Hair follicle dermal papilla cell (primary cell): ENCODE measurements around the gene CES2. TPM values are rescaled to one million over a fixed set of nuclear protein-coding genes. Genes with fewer than 3 reads are reported as not detected.

Experiments used
- total RNA-seq: library from RNA; depleted of rRNA; stranded (reverse); fragments of >200 nt; gene quantifications from 2 replicates; pipeline ENCODE4 v1.2.3, GENCODE V29; 2012

The CES2 gene, protein sequence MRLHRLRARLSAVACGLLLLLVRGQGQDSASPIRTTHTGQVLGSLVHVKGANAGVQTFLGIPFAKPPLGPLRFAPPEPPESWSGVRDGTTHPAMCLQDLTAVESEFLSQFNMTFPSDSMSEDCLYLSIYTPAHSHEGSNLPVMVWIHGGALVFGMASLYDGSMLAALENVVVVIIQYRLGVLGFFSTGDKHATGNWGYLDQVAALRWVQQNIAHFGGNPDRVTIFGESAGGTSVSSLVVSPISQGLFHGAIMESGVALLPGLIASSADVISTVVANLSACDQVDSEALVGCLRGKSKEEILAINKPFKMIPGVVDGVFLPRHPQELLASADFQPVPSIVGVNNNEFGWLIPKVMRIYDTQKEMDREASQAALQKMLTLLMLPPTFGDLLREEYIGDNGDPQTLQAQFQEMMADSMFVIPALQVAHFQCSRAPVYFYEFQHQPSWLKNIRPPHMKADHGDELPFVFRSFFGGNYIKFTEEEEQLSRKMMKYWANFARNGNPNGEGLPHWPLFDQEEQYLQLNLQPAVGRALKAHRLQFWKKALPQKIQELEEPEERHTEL
- 47.5 and 50.9 TPM in 2 replicates for total RNA-seq

DNA sequence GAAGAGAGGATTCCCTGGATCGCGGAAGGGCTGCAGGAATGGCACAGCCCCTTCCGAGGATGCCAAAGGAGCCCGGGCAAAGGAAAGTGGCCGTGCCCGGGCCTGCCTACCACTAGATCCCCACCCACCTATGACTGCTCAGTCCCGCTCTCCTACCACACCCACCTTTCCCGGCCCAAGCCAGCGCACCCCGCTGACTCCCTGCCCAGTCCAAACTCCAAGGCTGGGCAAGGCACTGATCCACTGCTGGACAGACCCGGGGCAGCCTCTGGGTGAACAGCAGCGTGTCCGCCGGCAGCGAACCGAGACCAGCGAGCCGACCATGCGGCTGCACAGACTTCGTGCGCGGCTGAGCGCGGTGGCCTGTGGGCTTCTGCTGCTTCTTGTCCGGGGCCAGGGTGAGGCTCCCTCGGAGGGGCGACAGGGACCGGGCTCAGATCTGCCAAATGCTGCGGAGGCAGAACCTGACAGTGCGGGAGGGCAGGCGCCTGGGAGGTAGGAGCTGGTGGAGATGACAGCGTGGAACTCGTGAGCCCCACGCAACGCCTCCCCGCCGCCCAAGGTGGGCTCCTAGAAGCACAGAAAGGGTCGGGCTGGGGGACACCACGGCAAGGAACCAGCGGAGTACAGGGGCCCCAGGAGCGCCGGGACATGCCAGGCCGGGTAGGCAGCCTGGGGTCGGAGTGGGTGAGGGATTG is at the start of gene CES2:
Gene CES2, plus strand, starts transcription at position 203 of the 698 bp plus-strand sequence. Its CDS starts 120 bp downstream, at position 323.

DNA sequence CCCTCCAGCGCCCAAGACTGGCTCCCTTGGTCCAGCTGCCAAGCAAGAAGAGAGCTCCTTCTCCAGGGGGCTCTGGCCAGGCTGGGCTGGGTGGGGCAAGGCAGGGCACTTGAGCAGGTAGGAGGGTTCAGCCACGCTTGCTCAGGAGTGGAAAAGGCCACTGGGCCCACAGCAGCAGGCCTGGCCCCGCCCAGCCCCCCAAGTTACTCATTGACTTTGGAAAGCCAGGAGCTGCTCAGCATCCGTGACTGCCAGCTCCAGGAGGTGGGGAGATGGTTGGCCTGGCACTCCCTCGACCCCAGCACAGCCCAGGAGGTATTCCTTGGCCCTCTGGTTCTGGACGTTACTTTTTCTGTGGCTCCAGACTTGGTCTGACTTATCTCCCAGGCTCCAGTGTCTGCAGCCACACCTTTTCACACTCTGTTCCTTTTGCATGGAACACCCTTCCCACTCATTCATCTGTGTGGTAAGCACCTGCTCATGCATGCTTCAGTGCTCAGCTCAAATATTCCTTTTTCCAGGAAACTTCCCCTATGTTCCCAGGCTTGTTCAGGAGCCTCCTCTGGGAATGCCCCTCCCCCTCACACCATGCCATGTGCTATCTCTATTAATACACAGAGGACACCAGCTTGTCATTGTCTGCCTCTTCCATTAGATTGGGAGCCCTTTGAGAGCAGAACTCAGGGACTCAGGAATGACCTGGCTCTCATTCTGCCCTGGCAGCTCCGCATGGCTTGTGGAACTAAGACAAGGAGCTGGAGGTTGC is 16.3 kb upstream of the CES2 start, which contains the start of gene CDH16:
Gene CDH16, minus strand, starts transcription at position 83 of the 766 bp plus-strand sequence. CDS start 820 bp downstream, outside the sequence.

DNA sequence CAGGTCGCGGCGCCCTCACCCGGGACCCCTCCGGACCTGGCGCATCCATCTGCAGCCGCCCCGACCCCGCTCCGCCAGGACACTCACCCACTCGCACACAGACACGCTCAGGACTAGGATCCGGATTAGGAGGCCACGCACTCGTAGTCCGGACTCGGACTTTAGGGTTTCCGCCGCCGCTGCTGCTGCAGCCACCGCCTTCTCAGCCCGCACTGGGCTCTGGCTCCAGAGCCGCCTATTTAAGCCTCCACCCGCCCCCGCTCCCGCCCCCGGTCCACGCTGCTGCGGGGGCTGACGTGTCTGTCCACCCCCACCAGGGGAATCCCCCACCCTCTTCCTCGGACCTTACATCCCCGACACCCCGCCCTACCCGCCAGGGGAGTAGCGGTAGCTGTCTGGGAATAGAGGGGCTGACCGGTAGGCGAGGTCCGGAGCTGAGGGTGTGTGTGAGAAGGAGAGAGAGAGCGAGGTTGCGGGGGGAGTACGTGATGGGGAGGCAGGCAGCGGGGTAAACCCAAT is 9.9 kb upstream of the CES2 start, which contains the start of gene RRAD:
Gene RRAD, minus strand, starts transcription at position 214 of the 519 bp plus-strand sequence. CDS start 356 bp downstream, outside the sequence.

DNA sequence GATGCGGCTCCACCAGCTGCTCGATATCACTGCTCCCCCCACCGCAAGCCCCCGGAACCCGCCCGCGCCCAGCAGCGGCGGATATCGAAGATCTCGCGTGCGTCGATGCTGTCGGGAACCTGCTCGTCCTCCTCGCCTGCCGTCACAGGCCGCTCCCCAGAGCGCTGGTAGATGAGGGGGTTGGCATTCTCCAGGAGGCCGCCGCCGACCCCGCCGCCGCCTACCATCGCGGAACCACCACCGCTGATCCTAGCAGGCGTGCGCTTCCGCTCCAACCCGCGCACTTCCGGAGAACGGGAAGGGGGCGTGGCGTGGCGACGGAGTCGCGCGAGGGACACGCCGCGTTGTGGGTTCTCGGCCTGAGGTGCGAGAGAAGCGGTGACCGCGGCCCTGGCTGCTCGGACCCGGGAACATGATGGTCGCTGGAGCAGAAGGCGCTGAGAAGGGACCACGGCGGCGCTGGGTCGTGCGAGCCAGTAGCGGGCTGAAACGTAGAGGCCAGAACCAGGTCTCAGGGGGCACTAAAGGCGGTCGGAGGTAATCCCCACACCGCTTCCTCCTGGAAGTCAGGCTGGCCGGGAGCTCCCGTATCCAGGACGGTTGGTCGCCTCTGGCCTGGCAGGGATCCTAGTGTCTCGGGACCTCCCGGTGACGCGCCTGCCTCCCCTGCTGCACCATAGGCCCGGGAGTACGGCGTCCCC is 1.0 kb upstream of the CES2 start, which contains the start of gene CIAO2B:
Gene CIAO2B, minus strand, starts transcription at position 265 of the 701 bp plus-strand sequence. Its CDS starts 38 bp downstream, at position 227.

DNA sequence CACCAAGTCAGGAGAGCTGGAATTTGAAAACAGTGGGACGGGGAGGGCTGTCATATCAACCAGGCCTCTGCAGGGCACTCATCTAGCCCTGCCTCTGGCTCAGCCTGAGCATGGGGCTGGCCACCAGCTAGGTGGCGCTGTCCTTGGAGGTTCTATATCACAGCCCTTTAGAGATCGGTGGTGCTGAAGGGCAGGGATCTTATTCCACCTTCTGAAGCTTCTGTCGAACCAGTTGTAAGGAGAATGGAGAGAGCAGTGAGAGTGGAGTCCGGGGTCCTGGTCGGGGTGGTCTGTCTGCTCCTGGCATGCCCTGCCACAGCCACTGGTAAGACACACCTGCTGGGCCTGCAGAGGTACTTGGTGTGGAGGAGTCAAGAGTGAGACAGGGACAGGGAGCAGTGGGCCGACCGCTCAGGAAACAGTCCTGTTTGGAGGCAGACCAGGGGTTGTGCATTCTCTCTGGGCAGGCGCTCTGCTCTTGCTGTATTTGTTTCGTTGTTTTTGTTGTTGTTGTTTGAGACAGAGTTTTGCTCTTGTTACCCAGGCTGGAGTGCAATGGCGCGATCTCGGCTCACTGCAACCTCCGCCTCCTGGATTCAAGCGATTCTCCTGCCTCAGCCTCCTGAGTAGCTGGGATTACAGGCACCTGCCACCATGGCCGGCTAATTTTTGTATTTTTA is 25.9 kb downstream of the CES2 start, which contains the start of gene CES3:
Gene CES3, plus strand, starts transcription at position 202 of the 680 bp plus-strand sequence. Its CDS starts 42 bp downstream, at position 244.

DNA sequence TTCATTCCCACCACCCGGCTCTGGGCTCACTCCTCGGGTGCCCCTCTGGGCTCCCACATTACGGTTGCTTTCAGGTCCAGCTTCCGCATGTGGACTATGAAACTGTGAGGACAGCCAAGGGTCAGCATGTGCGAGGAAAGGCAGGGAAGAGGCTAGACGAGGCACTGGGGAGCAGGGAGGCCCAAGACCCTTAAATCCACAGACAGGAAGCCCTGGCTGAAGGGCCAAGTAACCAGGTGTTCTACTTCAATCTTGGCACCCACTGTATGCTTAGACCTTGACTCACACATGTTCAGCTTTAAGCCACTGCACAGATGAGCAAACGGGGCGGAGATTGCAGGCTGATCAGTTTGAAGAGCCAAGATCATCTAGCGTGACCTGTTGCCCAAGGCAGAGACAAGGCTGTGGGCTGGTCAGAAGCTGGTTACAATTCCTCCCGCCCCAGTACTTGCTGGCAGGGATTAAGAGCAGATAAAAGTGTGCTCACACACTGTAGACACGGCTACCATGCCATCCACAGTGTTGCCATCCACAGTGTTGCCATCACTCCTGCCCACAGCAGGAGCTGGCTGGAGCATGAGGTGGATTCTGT is 53.0 kb downstream of the CES2 start, which contains the start of gene CES4A:
Gene CES4A, plus strand, starts transcription at position 393 of the 592 bp plus-strand sequence. Its CDS starts 184 bp downstream, at position 577.

Other genes with a start within 250 kb of the CES2 start
- gene CMTM4, start 238.8 kb upstream of the CES2 start, total RNA-seq: 29.4 and 37.0 TPM in 2 replicates
- 153 and 180 TPM in 2 replicates for gene DYNC1LI2, start 183.9 kb upstream of the CES2 start, total RNA-seq
- 0.12 and 0.16 TPM in 2 replicates for gene TERB1, start 133.9 kb upstream of the CES2 start, total RNA-seq
- 45.6 and 46.0 TPM in 2 replicates for gene NAE1, start 104.5 kb upstream of the CES2 start, total RNA-seq
- gene CA7, start 91.1 kb upstream of the CES2 start, total RNA-seq: not detected in 2 replicates
- gene PDP2, start 55.0 kb upstream of the CES2 start, total RNA-seq: 12.8 and 17.8 TPM in 2 replicates
- not detected in 2 replicates for gene CDH16, start 16.6 kb upstream of the CES2 start, total RNA-seq
- 10.9 and 23.2 TPM in 2 replicates for gene RRAD, start 10.0 kb upstream of the CES2 start, total RNA-seq
- gene CIAO2B, start 1.1 kb upstream of the CES2 start, total RNA-seq: 67.7 and 98.0 TPM in 2 replicates
- 0.12 and 0.16 TPM in 2 replicates for gene CES3, start 25.8 kb downstream of the CES2 start, total RNA-seq
- 6.8 and 7.5 TPM in 2 replicates for gene CES4A, start 53.1 kb downstream of the CES2 start, total RNA-seq
- gene CBFB, start 93.6 kb downstream of the CES2 start, total RNA-seq: 42.9 and 47.7 TPM in 2 replicates
- 16.5 and 17.0 TPM in 2 replicates for gene PHAF1, start 174.4 kb downstream of the CES2 start, total RNA-seq
- 74.3 and 86.0 TPM in 2 replicates for gene B3GNT9, start 215.5 kb downstream of the CES2 start, total RNA-seq
- 17.4 and 20.5 TPM in 2 replicates for gene TRADD, start 224.4 kb downstream of the CES2 start, total RNA-seq
- gene FBXL8, start 224.4 kb downstream of the CES2 start, total RNA-seq: 14.8 and 18.7 TPM in 2 replicates
- gene HSF4, start 229.2 kb downstream of the CES2 start, total RNA-seq: 4.5 and 9.6 TPM in 2 replicates
- gene NOL3, start 235.0 kb downstream of the CES2 start, total RNA-seq: 14.8 and 15.9 TPM in 2 replicates
- gene MATCAP1, start 248.4 kb downstream of the CES2 start, total RNA-seq: 6.3 and 6.6 TPM in 2 replicates